ENCODE measurements around the gene OR10H3.

The OR10H3 gene

GRCh38 chr19:15779756-15780476, 42.1 kb downstream of the OR10H3 start:
- DNase-seq (ENCODE audit: low spot score): peak; percentile 88

- DNase-seq (ENCODE audit: low spot score): peak; percentile 9
Observed at GRCh38 chr19:15780610-15781418, 43.0 kb downstream of the OR10H3 start.

GRCh38 chr19:15781661-15782060, 43.9 kb downstream of the OR10H3 start:
- no peak for DNase-seq (ENCODE audit: low spot score)

GRCh38 chr19:15782211-15782610, 44.4 kb downstream of the OR10H3 start:
- DNase-seq (ENCODE audit: low spot score): no peak

GRCh38 chr19:15782896-15783295, 45.1 kb downstream of the OR10H3 start:
- DNase-seq (ENCODE audit: low spot score): peak; percentile 15

- no peak for DNase-seq (ENCODE audit: low spot score)
Observed at GRCh38 chr19:15787611-15788155, 49.9 kb downstream of the OR10H3 start, which contains the start of gene OR10H5. TSS of gene OR10H5 (plus strand) at chr19:15787661. CDS start at chr19:15794049, 6,388 bp downstream.

- DNase-seq (ENCODE audit: low spot score): no peak
Observed at GRCh38 chr19:15788594-15789270, 50.9 kb downstream of the OR10H3 start.

GRCh38 chr19:15790096-15790495, 52.3 kb downstream of the OR10H3 start:
- DNase-seq (ENCODE audit: low spot score): peak; percentile 4
